Activated CD8-positive, alpha-beta memory T cell treated with anti-CD3 and anti-CD28 coated beads, Interleukin-2, amount 50 U/mL, for 1 hour (primary cell): ENCODE measurements around the gene CD37.
"Not testable (repeated sequence)": the region's sequence is repeated elsewhere in the genome, so short reads cannot be mapped to it uniquely, and the experiment has no call there.

Experiments used
- DNase-seq: peaks from one replicate; pipeline ENCODE4 v3.0.0-alpha.2; 2020; ENCODE audit errors: extremely low read depth

The CD37 gene

DNA sequence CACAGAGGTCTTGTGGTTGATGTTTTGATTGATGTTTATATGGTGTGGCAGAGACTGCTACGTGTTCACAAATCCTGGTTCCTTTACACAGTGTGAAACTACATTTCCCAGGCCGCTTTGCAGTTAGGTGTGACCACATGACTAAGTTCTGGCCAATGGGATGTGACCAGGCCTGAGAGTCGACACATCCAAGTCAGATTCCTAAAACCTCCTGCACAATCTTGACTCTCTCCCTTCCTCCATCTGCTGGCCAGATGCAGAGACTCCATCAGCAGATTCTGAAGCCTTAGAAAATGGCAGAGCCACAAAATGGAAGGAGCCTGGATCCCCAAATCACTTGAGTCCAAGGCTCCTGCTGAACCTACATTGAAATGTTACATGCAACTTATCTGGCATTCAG is 12.6 kb downstream of the CD37 start:
- no peak for DNase-seq

DNA sequence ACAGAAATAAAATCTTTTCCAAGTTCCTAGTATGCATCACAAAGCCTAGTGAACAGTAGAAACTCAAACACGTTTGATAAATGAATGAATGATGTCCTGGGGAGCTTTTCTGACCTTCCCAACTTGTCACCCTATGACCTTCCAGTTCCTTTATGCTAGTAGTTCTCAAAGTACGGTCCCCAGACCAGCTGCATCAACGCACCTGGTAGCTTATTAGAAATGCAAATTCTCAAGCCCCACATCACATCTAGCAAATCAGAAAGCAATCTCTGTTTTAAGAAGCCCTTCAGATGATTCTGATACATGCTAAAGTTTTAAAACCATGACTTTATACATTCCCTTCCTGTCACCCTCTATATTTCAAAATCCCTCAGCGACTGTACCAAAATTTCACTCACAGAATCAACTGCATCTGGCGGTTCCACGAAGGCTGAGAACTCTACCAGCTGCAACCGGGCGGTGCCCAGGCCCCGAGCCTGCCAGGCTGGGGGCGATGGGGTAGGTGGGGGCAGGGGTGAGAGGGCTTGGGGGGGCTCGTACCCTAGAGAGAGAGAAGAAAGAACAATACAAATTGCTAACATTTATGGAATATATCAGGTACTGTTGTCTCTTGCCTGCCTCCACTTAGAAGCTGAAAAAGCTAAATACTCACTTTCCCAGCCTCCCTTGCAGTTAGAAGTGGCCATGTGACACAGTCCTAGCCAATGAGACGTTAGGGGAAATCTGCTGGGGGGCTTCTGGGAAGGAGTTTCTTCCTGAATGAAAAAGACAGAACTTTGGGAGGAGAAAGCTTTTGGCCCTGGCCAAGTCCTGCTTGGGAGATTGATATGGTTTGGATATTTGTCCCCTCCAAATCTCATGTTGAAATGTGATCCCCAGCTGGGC is 13.3 kb downstream of the CD37 start:
- no peak for DNase-seq

DNA sequence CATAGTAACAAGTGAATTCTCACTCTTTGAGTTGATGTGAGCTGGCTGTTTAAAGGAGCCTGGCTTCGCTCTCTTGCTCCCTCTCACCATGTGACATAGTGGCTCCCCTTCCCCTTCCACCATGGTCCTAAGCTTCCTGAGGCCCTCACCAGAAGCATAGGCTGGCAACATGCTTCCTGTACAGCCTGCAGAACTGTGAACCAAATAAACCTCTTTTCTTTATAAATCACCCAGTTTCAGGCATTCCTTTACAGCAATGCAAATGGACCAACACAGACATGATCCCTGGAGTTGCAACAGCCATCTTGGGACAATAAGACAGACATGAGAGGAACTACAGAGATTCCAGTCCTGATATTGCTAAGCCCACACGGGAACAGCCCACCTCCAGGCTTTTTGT is 14.4 kb downstream of the CD37 start:
- DNase-seq, result no peak

- no peak for DNase-seq
These were observed 20.7 kb downstream of the CD37 start for GRCh38 chr19:49355909-49356353.

DNA sequence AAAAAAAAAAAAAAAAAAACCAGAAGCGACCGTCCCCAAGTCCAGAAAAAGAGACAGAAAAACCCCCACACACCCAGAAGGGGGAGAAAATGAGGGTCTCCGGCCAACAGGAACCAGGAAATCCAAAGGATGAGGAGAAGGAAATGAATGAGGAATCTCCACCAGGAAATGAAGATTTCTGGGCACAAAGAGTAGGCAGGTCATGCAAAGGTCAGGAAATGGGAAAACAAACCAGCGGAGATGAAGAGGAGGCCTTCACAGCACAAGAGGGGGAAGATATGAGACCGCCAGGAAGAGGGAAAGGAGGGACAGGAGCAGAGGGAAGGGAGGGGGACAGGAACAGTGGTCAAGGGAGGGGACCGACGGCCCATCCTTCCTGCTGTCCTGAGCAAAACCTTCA is 21.2 kb downstream of the CD37 start:
- DNase-seq, result no peak

- DNase-seq, result no peak
These were observed 22.0 kb downstream of the CD37 start for GRCh38 chr19:49357186-49357585.

- DNase-seq, result no peak
These were observed 24.9 kb downstream of the CD37 start for GRCh38 chr19:49359851-49360820.

DNA sequence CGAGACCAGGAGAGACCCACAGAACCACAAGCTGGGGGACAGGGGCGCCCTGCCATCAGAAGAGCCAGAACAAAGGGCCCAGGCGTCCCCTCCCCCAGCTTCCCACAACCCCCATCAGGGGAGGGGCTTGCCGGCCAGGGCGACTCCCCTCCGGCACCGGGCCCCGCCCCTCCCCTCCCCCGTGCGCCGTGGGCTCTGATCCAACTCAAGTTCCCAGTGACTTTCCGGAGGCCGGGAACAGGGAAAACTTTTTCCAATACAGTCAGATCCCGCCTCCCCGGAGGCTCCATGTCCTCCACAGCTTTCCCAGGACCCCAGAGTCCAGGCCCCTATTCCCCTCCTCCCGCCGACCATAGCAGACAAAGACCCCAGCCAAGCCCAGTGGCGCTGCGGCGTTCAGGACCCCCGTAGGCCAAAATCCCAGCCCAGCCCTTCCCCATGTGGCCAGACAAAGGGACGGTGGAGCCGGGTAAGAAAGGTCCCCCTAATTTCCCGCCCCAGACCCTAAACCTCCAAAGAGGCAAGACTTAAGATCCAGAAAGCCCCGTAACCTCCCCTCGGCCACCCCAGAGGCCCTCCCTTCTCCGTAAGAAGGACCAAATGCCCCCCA is 26.3 kb downstream of the CD37 start:
- no peak for DNase-seq

- no peak for DNase-seq
These were observed 27.1 kb downstream of the CD37 start, which contains the start of gene TEAD2 for GRCh38 chr19:49362048-49362928. TSS of gene TEAD2 (minus strand) at chr19:49362416. CDS start at chr19:49360075, 2,341 bp downstream.

DNA sequence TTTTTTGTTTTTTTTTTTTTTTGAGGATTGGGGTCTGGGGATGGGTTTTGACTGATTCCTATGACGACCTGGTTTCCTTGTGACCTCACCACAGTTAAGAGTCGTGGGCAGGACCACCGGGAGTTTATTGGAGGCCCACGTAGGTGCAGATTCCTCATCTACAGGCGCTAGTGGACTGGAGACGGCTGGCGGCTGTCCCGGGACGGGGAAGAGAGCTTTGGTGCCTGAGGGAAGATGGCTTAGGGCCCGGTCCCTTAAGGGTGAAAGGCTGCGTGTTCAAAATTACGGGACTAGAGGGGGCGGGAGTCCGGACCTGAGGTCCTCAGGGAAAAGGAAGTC is 27.7 kb downstream of the CD37 start:
- DNase-seq, result no peak

- peak; percentile 14 for DNase-seq
These were observed 28.3 kb downstream of the CD37 start, which contains the start of gene DKKL1 for GRCh38 chr19:49363268-49364082. TSS of gene DKKL1 (plus strand) at chr19:49363877. CDS start at chr19:49363999, 122 bp downstream.

- DNase-seq, result no peak
These were observed 29.0 kb downstream of the CD37 start for GRCh38 chr19:49364083-49364737.

GRCh38 chr19:49366110-49366509 is 30.9 kb downstream of the CD37 start:
- no peak for DNase-seq

- no peak for DNase-seq
These were observed 33.6 kb downstream of the CD37 start for GRCh38 chr19:49368711-49369358.

- DNase-seq, result no peak
These were observed 36.0 kb downstream of the CD37 start for GRCh38 chr19:49371184-49371583.

DNA sequence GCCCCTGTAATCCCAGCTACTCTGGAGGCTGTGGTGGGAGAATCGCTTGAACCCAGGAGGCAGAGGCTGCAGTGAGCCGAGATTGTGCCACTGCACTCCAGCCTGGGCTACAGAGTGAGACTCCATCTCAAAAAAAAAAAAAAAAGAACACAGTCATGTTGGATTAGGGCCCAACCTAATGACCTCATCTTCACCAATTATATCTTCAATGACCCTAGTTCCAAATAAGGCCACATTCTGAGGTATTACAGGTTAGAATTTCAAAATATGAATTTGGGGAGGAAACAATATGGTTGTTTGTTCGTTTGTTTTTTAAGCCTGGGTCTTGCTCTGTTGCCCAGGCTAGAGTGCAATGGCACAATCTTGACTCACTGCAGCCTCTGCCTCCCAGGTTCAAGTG is 38.0 kb downstream of the CD37 start:
- DNase-seq, result not testable (repeated sequence)

GRCh38 chr19:49374665-49375434 is 39.6 kb downstream of the CD37 start:
- no peak for DNase-seq

GRCh38 chr19:49378512-49378911 is 43.3 kb downstream of the CD37 start:
- DNase-seq, result no peak
